GM23248 (cell line): ENCODE data around the gene WIPF2.

Experiments used
- EZH2 ChIP-seq: fragments of 200-600 bp; sonication (generic); IDR thresholded peaks from 2 replicates; pipeline ENCODE4 v1.6.1; 2018; ENCODE audit warnings: antibody characterized with exemption, mild to moderate bottlenecking; ENCODE audit not compliant: insufficient read depth, poor library complexity, severe bottlenecking
- EZH2phosphoT487 ChIP-seq: fragments of 200-600 bp; sonication (generic); IDR thresholded peaks from 2 replicates; pipeline ENCODE4 v1.6.1; 2018; ENCODE audit warnings: antibody characterized with exemption, moderate library complexity, mild to moderate bottlenecking, low read depth; ENCODE audit not compliant: insufficient read depth

GRCh38 chr17:40190197-40191021 lies 28.7 kb upstream of the WIPF2 start:
- TF ChIP-seq EZH2phosphoT487 (no peak), EZH2 (no peak)
